HEK293 (cell line): ENCODE measurements around the gene GSG1L2.

ENCODE experiments used
- GFI1B ChIP-seq: fragments of 450-650 bp; formaldehyde crosslinking; IDR thresholded peaks from 2 replicates; pipeline ENCODE4 v1.5.1; 2016; ENCODE audit warnings: missing biosample characterization, missing genetic modification characterization
- HOXA7 ChIP-seq: sonication (generic); formaldehyde crosslinking; IDR thresholded peaks from 2 replicates; pipeline ENCODE4 v1.8.1; 2022; ENCODE audit warnings: missing genetic modification reagents, borderline replicate concordance
- KLF8 ChIP-seq: fragments of 450-650 bp; formaldehyde crosslinking; IDR thresholded peaks from 2 replicates; pipeline ENCODE4 v1.5.1; 2016; ENCODE audit warnings: missing biosample characterization, missing genetic modification characterization
- SALL2 ChIP-seq: fragments of 450-650 bp; formaldehyde crosslinking; IDR thresholded peaks from 2 replicates; pipeline ENCODE4 v1.5.0; 2017; ENCODE audit warnings: missing biosample characterization, mild to moderate bottlenecking, missing genetic modification characterization, borderline replicate concordance
- TCF7L2 ChIP-seq: IDR thresholded peaks from 2 replicates; pipeline ENCODE4 v1.6.1; 2011; ENCODE audit warnings: low read depth, mild to moderate bottlenecking, inconsistent platforms, low read length, moderate library complexity, borderline replicate concordance
- ZBTB48 ChIP-seq: fragments of 450-650 bp; formaldehyde crosslinking; IDR thresholded peaks from 2 replicates; pipeline ENCODE4 v1.5.1; 2016; ENCODE audit warnings: missing biosample characterization, missing genetic modification characterization
- ZNF10 ChIP-seq: fragments of 450-650 bp; formaldehyde crosslinking; IDR thresholded peaks from 2 replicates; pipeline ENCODE4 v1.5.1; 2017; ENCODE audit warnings: missing biosample characterization, missing genetic modification characterization
- ZNF146 ChIP-seq: fragments of 450-650 bp; formaldehyde crosslinking; IDR thresholded peaks from 2 replicates; pipeline ENCODE4 v1.5.1; 2016; ENCODE audit warnings: missing biosample characterization, missing genetic modification characterization
- ZNF274 ChIP-seq, 2 experiments: fragments of 200-500 bp in 1 of 2; fragments of 450-650 bp in 1 of 2; sonication (Bioruptor generic) in 1 of 2; formaldehyde crosslinking in 1 of 2; IDR thresholded peaks; 2 replicates each; pipeline versions ENCODE4 v1.5.1 to v1.6.1; 2014 to 2016; ENCODE audit warnings: borderline replicate concordance in 1 of 2, inconsistent platforms in 1 of 2, low read length in 1 of 2, missing biosample characterization in 1 of 2, missing genetic modification characterization in 1 of 2
- ZNF629 ChIP-seq: fragments of 450-650 bp; formaldehyde crosslinking; IDR thresholded peaks from 2 replicates; pipeline ENCODE4 v1.5.1; 2017; ENCODE audit warnings: missing biosample characterization, missing genetic modification characterization
- TF ChIP-seq, protein P1 (sequence below): fragments of 450-650 bp; formaldehyde crosslinking; IDR thresholded peaks from 2 replicates; pipeline ENCODE4 v1.5.1; 2016; ENCODE audit warnings: missing biosample characterization, missing genetic modification characterization
- TF ChIP-seq, protein P2 (sequence below): sonication (generic); formaldehyde crosslinking; IDR thresholded peaks from 2 replicates; pipeline ENCODE4 v1.8.1; 2022; ENCODE audit warnings: mild to moderate bottlenecking, moderate library complexity, missing genetic modification reagents
- TF ChIP-seq, protein P3 (sequence below): fragments of 450-650 bp; formaldehyde crosslinking; IDR thresholded peaks from 2 replicates; pipeline ENCODE4 v1.5.1; 2016; ENCODE audit warnings: missing biosample characterization, missing genetic modification characterization

DNA sequence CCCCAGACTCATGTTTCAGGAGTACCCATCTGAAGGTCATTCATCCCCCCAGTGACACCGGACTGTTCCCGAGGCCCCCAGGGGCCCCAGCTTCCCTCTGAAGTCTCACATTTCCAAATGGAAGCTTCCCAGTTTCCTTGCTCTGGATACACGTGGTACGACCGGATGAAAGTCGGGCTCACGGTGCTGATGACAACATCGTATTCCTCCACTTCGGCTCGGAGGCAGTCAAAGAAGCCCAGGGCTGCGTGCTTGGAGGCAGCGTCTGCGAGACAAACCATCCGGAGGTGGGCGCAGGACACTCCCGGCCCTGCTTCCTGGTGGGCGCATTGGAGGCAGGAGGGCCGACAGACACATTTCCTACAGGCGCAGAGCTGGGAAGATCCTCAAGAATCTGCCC, 49.2 kb downstream of the GSG1L2 start:
- TF ChIP-seq ZNF629 (tag by site-specific recombination) (no peak), SALL2 (tag by site-specific recombination) (no peak), GFI1B (no peak), ZNF10 (no peak), ZNF274 (IDR thresholded peaks at IDR 0.05; ENCODE audit: low read length) (no peak), ZNF274 (tag by site-specific recombination; IDR thresholded peaks at IDR 0.05; ENCODE audit: borderline replicate concordance) (no peak), KLF8 (tag by site-specific recombination) (no peak), ZNF146 (tag by site-specific recombination) (no peak), ZBTB48 (tag by site-specific recombination) (no peak), HOXA7 (no peak), TCF7L2 (no peak)
- TF ChIP-seq, protein P1, sequence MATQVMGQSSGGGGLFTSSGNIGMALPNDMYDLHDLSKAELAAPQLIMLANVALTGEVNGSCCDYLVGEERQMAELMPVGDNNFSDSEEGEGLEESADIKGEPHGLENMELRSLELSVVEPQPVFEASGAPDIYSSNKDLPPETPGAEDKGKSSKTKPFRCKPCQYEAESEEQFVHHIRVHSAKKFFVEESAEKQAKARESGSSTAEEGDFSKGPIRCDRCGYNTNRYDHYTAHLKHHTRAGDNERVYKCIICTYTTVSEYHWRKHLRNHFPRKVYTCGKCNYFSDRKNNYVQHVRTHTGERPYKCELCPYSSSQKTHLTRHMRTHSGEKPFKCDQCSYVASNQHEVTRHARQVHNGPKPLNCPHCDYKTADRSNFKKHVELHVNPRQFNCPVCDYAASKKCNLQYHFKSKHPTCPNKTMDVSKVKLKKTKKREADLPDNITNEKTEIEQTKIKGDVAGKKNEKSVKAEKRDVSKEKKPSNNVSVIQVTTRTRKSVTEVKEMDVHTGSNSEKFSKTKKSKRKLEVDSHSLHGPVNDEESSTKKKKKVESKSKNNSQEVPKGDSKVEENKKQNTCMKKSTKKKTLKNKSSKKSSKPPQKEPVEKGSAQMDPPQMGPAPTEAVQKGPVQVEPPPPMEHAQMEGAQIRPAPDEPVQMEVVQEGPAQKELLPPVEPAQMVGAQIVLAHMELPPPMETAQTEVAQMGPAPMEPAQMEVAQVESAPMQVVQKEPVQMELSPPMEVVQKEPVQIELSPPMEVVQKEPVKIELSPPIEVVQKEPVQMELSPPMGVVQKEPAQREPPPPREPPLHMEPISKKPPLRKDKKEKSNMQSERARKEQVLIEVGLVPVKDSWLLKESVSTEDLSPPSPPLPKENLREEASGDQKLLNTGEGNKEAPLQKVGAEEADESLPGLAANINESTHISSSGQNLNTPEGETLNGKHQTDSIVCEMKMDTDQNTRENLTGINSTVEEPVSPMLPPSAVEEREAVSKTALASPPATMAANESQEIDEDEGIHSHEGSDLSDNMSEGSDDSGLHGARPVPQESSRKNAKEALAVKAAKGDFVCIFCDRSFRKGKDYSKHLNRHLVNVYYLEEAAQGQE (tag by site-specific recombination): no peak
- TF ChIP-seq, protein P2, sequence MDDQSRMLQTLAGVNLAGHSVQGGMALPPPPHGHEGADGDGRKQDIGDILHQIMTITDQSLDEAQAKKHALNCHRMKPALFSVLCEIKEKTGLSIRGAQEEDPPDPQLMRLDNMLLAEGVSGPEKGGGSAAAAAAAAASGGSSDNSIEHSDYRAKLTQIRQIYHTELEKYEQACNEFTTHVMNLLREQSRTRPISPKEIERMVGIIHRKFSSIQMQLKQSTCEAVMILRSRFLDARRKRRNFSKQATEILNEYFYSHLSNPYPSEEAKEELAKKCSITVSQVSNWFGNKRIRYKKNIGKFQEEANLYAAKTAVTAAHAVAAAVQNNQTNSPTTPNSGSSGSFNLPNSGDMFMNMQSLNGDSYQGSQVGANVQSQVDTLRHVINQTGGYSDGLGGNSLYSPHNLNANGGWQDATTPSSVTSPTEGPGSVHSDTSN (CRISPR knock-in tag): no peak
- TF ChIP-seq, protein P3, sequence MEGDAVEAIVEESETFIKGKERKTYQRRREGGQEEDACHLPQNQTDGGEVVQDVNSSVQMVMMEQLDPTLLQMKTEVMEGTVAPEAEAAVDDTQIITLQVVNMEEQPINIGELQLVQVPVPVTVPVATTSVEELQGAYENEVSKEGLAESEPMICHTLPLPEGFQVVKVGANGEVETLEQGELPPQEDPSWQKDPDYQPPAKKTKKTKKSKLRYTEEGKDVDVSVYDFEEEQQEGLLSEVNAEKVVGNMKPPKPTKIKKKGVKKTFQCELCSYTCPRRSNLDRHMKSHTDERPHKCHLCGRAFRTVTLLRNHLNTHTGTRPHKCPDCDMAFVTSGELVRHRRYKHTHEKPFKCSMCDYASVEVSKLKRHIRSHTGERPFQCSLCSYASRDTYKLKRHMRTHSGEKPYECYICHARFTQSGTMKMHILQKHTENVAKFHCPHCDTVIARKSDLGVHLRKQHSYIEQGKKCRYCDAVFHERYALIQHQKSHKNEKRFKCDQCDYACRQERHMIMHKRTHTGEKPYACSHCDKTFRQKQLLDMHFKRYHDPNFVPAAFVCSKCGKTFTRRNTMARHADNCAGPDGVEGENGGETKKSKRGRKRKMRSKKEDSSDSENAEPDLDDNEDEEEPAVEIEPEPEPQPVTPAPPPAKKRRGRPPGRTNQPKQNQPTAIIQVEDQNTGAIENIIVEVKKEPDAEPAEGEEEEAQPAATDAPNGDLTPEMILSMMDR: no peak
